NCI-H2196 treated with DMSO at 0.1 percent for 48 hours (cell line): ENCODE measurements around the gene HDX.
"Not testable (repeated sequence)": the region's sequence is repeated elsewhere in the genome, so short reads cannot be mapped to it uniquely, and the experiment has no call there.

Experiments used
- DNase-seq: peaks from one replicate; lab custom pipeline; 2025; ENCODE audit not compliant: unreplicated experiment; lab: John Stamatoyannopoulos, UW

The HDX gene

DNA sequence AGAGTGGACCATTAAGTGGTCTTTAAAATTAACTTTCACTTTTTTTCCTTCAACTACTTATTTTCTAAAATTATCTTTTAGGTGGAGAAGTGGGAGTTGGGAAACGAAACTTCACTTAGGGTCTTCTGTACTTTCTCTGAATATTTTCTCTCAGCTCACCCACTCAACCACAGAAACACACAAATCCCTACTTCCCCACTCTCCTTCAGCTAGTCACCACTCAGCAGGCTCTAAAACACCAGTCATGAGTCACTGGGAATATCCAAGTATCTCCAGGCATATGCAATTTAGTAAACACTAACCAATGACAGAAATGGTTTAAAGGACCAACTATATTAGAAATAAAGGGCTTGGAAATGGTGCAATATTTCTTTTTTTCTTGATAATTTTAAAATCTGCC is 161.3 kb downstream of the HDX start:
- no peak for DNase-seq

- DNase-seq, result no peak
Observed at GRCh38 chrX:84339507-84340364, 162.5 kb downstream of the HDX start.

- DNase-seq, result no peak
Observed at GRCh38 chrX:84336646-84337045, 165.6 kb downstream of the HDX start.

DNA sequence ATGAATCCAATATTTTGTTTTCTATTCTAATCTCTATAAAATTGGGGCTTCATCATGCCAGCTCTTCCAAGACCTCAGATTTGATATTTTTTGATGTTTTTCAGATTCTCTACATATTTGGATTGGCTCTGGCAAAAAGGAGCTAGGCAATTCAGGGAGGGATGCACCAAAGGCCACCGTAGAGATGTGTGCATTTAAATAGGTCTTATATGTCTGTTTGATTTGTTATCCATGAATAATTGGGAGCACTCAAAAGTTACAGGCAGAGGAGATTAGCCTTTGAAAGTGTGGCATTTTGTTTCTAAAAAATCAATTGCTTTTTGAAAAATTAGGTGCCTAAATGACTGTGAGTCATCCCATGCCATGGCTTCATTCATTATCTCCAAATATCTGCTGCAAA is 167.1 kb downstream of the HDX start:
- DNase-seq, result no peak

GRCh38 chrX:84322083-84322827 is 180.0 kb downstream of the HDX start:
- DNase-seq, result no peak

- no peak for DNase-seq
Observed at GRCh38 chrX:84320614-84321013, 181.6 kb downstream of the HDX start.

- DNase-seq, result no peak
Observed at GRCh38 chrX:84320023-84320422, 182.2 kb downstream of the HDX start.

GRCh38 chrX:84318661-84319060 is 183.6 kb downstream of the HDX start:
- no peak for DNase-seq

- DNase-seq, result not testable (repeated sequence)
Observed at GRCh38 chrX:84315946-84316345, 186.3 kb downstream of the HDX start.
